AG09319 (cell line): Measurements from ENCODE around the gene MTIF3.

ENCODE experiments used
- DNase-seq: peaks from one replicate; pipeline ENCODE4 v3.0.0-alpha.2; 2010; ENCODE audit warnings: low read depth; ENCODE audit errors: extremely low read depth
- CTCF ChIP-seq: IDR thresholded peaks from 2 replicates; pipeline ENCODE4 v1.5.1; 2011; ENCODE audit warnings: low read depth, mild to moderate bottlenecking, inconsistent platforms, low read length, moderate library complexity

Gene MTIF3

DNA sequence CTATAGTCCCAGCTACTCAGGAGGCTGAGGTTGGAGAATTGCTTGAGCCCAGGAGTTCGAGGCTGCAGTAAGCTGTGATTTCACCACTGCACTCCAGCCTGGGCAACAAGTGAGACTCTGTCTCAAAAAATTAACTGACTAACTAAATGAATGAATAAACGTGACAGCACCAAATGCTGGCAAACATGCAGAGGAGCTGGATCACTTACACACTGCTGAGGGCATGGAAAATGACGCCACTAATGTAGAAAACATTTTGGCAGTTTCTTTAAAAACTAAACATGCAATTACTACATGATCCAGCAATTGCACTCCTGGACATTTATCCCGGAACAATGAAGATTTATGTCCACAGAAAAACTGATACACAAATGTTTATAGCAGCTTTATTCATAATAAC lies 57.3 kb downstream of the MTIF3 start:
- no peak for TF ChIP-seq CTCF
- DNase-seq: no peak

DNA sequence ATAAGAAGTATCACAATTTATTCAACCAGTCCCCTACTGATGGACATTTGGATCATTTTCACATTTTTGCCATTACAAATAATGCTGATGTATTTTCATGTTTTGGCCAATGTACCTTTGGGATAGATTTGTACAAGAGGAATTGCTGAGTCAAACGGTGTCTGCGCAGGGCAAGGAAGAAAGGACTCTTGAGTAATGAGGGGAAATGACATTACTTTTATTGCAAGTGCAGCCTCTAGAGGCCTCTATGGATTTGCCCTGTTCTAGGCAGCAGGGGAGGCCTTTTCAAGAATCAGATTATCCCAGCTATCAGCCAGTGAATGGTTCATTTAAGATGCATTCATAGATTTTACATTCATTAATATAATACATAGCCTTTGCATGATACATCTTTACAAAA lies 58.9 kb downstream of the MTIF3 start:
- DNase-seq: no peak
- no peak for TF ChIP-seq CTCF

DNA sequence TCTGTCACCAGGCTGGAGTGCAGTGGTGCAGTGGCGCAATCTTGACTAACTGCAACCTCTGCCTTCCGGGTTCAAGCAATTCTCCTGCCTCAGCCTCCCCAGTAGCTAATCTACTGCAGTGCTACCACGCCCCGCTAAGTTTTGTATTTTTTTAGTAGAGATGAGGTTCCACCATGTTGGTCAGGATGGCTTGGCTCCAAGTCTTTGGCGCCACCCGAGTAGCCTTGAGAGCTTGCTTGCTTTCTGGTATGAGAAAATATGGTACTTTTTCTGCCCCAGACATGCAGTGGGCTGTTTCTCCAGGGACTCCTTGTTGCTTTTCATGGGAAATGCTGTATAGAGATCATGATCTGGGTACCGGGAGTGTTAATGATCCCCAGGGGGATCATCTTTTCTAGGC lies 60.5 kb downstream of the MTIF3 start:
- no peak for DNase-seq
- no peak for TF ChIP-seq CTCF

- no peak for TF ChIP-seq CTCF
- DNase-seq: no peak
Measured at GRCh38 chr13:27388241-27388640, 62.1 kb downstream of the MTIF3 start.
